Measurements from ENCODE around the gene ARHGAP25. TPM values are rescaled to one million over a fixed set of nuclear protein-coding genes. Genes with fewer than 3 reads are reported as not detected.
A peak's percentile ranks its signal among the peaks of the same experiment; 100 is the strongest.

ARHGAP25 gene
- total RNA-seq, 1 donor: 3.0 TPM

DNA sequence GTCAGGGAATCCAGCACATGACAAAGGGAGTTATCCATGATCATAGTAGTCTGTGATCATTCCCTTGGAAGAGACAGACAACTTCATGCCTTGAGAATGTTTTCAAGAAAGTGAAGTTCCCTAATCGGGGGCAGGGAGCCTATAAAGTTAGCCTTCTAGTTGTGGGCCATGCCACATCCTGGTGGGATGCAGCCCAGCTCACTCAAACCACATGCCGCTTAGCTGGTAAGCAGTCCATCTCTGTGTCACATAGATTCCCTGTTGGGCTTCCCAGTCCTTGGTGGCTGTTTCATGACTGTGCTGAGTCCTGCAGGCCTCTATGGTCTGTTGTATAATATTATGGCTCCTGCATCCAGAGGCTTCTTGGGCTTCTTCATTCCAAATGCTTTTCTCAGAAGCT, 11.4 kb upstream of the ARHGAP25 start:
- TF ChIP-seq CTCF (IDR thresholded peaks at IDR 0.05; ENCODE audit: insufficient read depth, low read depth, low read length): no peak
- no peak overlapping the region for H3K4me3 ChIP-seq (ENCODE audit: low read depth, low read length)
- no peak for DNase-seq (ENCODE audit: low read depth)

DNA sequence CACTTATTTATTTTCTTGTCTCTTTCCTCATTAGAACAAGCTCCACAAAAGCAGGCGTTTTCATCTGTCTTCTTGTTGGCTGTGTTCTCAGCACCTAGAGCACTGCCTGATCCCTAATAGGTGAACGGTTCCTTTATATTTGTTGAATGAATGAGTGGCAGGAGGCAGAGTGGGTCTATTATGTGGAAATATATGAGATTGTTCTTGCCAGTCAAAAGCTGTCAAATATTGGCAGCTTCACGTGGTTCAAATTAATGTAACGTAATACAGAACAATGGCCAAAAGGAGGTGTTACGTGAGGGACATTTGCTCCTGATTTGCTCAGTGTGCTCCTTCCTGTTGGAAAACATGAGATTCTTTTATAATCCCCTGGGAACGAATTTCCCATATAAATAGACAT, 8.5 kb upstream of the ARHGAP25 start:
- DNase-seq (ENCODE audit: low read depth): no peak
- no peak for TF ChIP-seq CTCF (IDR thresholded peaks at IDR 0.05; ENCODE audit: insufficient read depth, low read depth, low read length)
- no peak overlapping the region for H3K4me3 ChIP-seq (ENCODE audit: low read depth, low read length)

- no peak overlapping the region for H3K4me3 ChIP-seq (ENCODE audit: low read depth, low read length)
- DNase-seq (ENCODE audit: low read depth): no peak
- no peak for TF ChIP-seq CTCF (IDR thresholded peaks at IDR 0.05; ENCODE audit: insufficient read depth, low read depth, low read length)
Measured at GRCh38 chr2:68726608-68727367, 7.8 kb upstream of the ARHGAP25 start.

DNA sequence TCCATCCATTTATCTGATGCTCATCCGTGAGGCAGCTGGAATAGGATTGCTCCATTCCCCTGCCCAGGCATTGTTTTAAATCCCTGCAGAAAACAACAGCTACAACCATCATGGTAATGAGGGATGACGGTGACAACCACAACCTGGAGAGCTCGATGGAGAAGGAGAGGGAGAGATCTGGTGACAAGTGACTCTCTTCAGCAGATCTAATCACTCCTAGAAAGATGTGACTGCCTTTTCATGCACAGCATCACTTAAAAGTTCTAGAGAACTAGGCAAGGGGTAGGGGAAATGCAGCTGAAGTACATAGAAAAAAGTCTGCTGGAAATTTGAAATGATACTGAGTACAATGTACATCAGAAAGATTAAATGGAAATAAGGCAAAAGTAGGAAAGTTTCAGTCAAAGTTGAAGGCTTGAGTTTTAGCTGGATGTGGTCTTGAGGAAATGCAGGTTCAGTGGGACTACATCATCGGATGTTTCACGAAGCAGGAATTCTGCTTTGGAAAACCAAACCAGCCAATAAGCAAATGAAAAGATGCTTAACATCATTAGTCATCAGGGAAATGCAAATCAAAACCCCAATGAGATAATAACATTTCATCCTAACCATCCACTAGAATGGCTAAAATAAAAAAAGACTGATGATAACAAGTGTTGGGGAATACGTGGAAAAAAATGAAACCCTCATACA, 6.8 kb upstream of the ARHGAP25 start:
- DNase-seq (ENCODE audit: low read depth): peak; percentile 51
- no peak for TF ChIP-seq CTCF (IDR thresholded peaks at IDR 0.05; ENCODE audit: insufficient read depth, low read depth, low read length)
- no peak overlapping the region for H3K4me3 ChIP-seq (ENCODE audit: low read depth, low read length)

DNA sequence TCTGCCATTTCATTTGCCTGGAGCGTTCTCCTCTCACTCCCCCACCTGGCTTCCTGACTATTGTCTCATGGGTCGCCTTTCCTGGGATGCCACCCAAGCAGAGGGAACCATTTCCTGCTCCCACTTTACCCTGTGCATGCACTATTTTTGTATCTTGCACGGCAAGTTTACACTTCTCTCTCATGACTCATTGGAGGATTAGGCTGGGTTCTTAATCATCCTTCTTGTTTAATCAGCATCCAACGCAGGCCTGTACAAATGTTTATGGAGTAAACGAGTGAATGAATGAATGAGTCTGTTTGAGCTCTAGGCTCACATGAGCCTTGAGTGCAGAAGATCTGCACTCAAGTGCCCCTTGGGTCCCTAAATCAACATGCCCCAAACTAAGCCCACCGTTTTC, 3.8 kb upstream of the ARHGAP25 start:
- no peak for TF ChIP-seq CTCF (IDR thresholded peaks at IDR 0.05; ENCODE audit: insufficient read depth, low read depth, low read length)
- DNase-seq (ENCODE audit: low read depth): peak; percentile 82
- H3K4me3 ChIP-seq (ENCODE audit: low read depth, low read length): no peak overlapping the region

GRCh38 chr2:68732036-68732932, 2.3 kb upstream of the ARHGAP25 start:
- no peak for DNase-seq (ENCODE audit: low read depth)
- no peak overlapping the region for H3K4me3 ChIP-seq (ENCODE audit: low read depth, low read length)
- no peak for TF ChIP-seq CTCF (IDR thresholded peaks at IDR 0.05; ENCODE audit: insufficient read depth, low read depth, low read length)

Data from fibroblast of villous mesenchyme (primary cell).